Upper lobe of left lung (tissue), 6 donors: ENCODE results near the gene WDR90. TPM values are rescaled to one million over a fixed set of nuclear protein-coding genes. Genes with fewer than 3 reads are reported as not detected.

ENCODE experiments used
- ATAC-seq, 2 donors: fragments of 200-7000 bp; cut with Tn5 transposase; one replicate each; pipeline ENCODE4 v1.9.1; 2022; ENCODE audit warnings: mild to moderate bottlenecking in 2 of 2, moderate library complexity in 2 of 2; ENCODE audit not compliant: low FRiP score in 2 of 2
- DNase-seq, 2 donors: peaks; one replicate each; pipeline ENCODE4 v3.0.0-alpha.2; 2019 to 2020
- H3K27ac ChIP-seq, 4 donors: fragments of 200-600 bp; sonication (generic); one replicate each; pipeline ENCODE4 v1.5.1; 2016 to 2019
- H3K27me3 ChIP-seq, 4 donors: fragments of 200-600 bp; sonication (generic); one replicate each; pipeline ENCODE4 v1.5.1; 2017 to 2019
- H3K36me3 ChIP-seq, 4 donors: fragments of 200-600 bp; sonication (generic); one replicate each; pipeline ENCODE4 v1.5.1; 2016 to 2019
- H3K4me1 ChIP-seq, 4 donors: fragments of 200-600 bp; sonication (generic); one replicate each; pipeline ENCODE4 v1.5.1; 2018 to 2019
- H3K4me3 ChIP-seq, 4 donors: fragments of 200-600 bp; sonication (generic); one replicate each; pipeline ENCODE4 v1.5.1; 2017 to 2019; ENCODE audit warnings: mild to moderate bottlenecking in 2 of 4, moderate library complexity in 1 of 4
- H3K9me3 ChIP-seq, 4 donors: fragments of 200-600 bp; sonication (generic); one replicate each; pipeline ENCODE4 v1.5.1; 2018 to 2019
- CTCF ChIP-seq, 6 experiments: fragments of 450-650 bp in 4 of 6; fragments of 200-600 bp in 2 of 6; sonication (generic) in 2 of 6; IDR thresholded peaks; one replicate each; pipeline ENCODE4 v1.5.1; 2016 to 2019; ENCODE audit warnings: antibody characterized with exemption in 6 of 6
- EP300 ChIP-seq, 4 donors: sonication (generic); formaldehyde crosslinking; IDR thresholded peaks; one replicate each; pipeline ENCODE4 v1.5.1; 2017; ENCODE audit warnings: antibody characterized with exemption in 4 of 4, control low read depth in 2 of 4
- POLR2A ChIP-seq, 4 donors: fragments of 450-650 bp; IDR thresholded peaks; one replicate each; pipeline ENCODE4 v1.5.1; 2016 to 2017; ENCODE audit warnings: antibody characterized with exemption in 4 of 4, mild to moderate bottlenecking in 2 of 4
- POLR2AphosphoS5 ChIP-seq, 2 donors: sonication (generic); formaldehyde crosslinking; IDR thresholded peaks; one replicate each; pipeline ENCODE4 v1.5.1; 2017; ENCODE audit warnings: antibody characterized with exemption in 2 of 2
- WGBS, 2 donors: methylation state at CpG; one replicate each; pipeline ENCODE4 v1.1.5; 2017 to 2018; 5-methylcytosine and 5-hydroxymethylcytosine counted together
- total RNA-seq, 6 donors: library from RNA; depleted of rRNA in 4 of 6; stranded (reverse); fragments of >200 nt in 4 of 6; gene quantifications; one replicate each; pipeline versions ENCODE4 v1.1.0 to v1.2.1, GENCODE V29; 2016 to 2021
- donor health status: DM: no; HTN: no; CAD: no; lungs with moderate emphysema.
- donor health status: DM: no; HTN: yes; CAD: no; lungs with severe emphysema.

Gene WDR90
- total RNA-seq, 6 donors from 2014 or later, result 18.8 to 174 (median 34.1) TPM

DNA sequence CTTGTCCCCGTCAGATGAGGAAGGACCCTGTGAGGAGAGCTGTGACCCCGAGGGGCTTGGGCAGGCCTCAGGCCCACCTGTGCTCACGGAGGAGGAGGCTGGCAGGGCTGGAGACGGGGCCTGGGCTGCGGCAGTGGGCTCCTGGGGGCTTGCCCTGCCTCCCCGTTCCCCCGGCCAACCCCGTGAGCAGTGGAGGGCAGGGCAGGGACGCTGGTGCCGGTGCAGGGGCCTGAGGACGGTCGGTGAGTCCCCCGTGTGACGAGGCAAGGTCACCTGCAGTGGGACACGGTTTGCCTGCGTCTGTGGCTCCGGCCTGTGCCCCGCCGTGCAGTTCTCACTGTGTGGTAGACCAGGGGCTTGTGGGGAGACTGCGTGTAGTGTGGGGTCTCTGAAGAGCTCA, 10.5 kb downstream of the WDR90 start:
- DNase-seq, result no peak
- Histone ChIP-seq H3K27ac (peak overlapping the region in 1 of 4 donors; percentile 54), H3K27me3 (no peaks in the 10 kb centered on the region), H3K9me3 (no peaks in the 10 kb centered on the region), H3K36me3 (peaks cover 0 to 38% (median 11%) of the 10 kb centered on the region in 4 donors), H3K4me3 (no peak overlapping the region), H3K4me1 (peaks cover 13 to 20% (median 14%) of the 10 kb centered on the region in 4 donors)
- no peak for ATAC-seq
- 90 to 91% methylated on average over 5 to 20 of the region's 20 CpGs for WGBS, 2 donors
- TF ChIP-seq EP300 (IDR thresholded peaks at IDR 0.05), result no peak
- no peak for TF ChIP-seq POLR2AphosphoS5 (IDR thresholded peaks at IDR 0.05)

DNA sequence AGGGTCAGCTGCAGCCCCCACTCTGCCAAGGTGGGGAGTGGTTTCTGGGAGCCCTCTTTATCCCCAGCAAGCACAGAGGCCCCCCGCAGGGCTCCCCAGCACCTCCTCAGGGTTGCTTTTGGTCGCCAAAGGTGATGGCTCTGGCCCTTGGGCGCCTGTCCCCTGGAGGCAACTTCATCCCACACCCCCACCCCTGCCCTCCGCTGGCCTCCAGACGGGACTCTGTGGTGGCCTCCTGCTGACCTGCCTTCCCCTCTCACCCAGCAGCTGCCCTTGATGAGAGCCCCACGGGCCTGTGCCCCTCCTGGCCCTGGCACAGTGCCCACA, 10.9 kb downstream of the WDR90 start:
- 55 to 63% methylated on average over 5 to 6 of the region's 6 CpGs for WGBS, 2 donors
- DNase-seq, result no peak
- peaks cover 0 to 34% (median 11%) of the 10 kb centered on the region in 4 donors for H3K36me3 ChIP-seq
- no peak for ATAC-seq
- H3K4me3 ChIP-seq, result peak overlapping the region in 1 of 4 donors; percentile 39
- H3K9me3 ChIP-seq, result no peaks in the 10 kb centered on the region
- TF ChIP-seq POLR2AphosphoS5 (IDR thresholded peaks at IDR 0.05) (no peak), POLR2A (IDR thresholded peaks at IDR 0.05) (no peak), EP300 (IDR thresholded peaks at IDR 0.05) (no peak), CTCF (IDR thresholded peaks at IDR 0.05) (no peak)
- H3K4me1 ChIP-seq, result peaks cover 13 to 20% (median 14%) of the 10 kb centered on the region in 4 donors
- peak overlapping the region; percentile 54 to 79 (median 60) for H3K27ac ChIP-seq
- no peaks in the 10 kb centered on the region for H3K27me3 ChIP-seq

GRCh38 chr16:660459-661183, 11.5 kb downstream of the WDR90 start:
- ATAC-seq (peak; percentile 91 to 93), DNase-seq (peak; percentile 94 to 96)
- 0 to 17% methylated on average over 2 to 5 of the region's 43 CpGs for WGBS, 2 donors
- peaks cover 0 to 29% (median 9%) of the 10 kb centered on the region in 4 donors for H3K36me3 ChIP-seq
- peaks cover 13 to 20% (median 14%) of the 10 kb centered on the region in 4 donors for H3K4me1 ChIP-seq
- H3K27me3 ChIP-seq, result no peaks in the 10 kb centered on the region
- H3K27ac ChIP-seq, result peak overlapping the region; percentile 55 to 79 (median 71)
- H3K4me3 ChIP-seq, result peak overlapping the region in 3 of 4 donors; percentile 22 to 39 (median 30)
- TF ChIP-seq POLR2A (IDR thresholded peaks at IDR 0.05) (no peak), EP300 (IDR thresholded peaks at IDR 0.05) (no peak), CTCF (IDR thresholded peaks at IDR 0.05) (peak; percentile 67 to 83 (median 72)), POLR2AphosphoS5 (IDR thresholded peaks at IDR 0.05) (peak in 1 of 2 donors; percentile 1)
- no peaks in the 10 kb centered on the region for H3K9me3 ChIP-seq

DNA sequence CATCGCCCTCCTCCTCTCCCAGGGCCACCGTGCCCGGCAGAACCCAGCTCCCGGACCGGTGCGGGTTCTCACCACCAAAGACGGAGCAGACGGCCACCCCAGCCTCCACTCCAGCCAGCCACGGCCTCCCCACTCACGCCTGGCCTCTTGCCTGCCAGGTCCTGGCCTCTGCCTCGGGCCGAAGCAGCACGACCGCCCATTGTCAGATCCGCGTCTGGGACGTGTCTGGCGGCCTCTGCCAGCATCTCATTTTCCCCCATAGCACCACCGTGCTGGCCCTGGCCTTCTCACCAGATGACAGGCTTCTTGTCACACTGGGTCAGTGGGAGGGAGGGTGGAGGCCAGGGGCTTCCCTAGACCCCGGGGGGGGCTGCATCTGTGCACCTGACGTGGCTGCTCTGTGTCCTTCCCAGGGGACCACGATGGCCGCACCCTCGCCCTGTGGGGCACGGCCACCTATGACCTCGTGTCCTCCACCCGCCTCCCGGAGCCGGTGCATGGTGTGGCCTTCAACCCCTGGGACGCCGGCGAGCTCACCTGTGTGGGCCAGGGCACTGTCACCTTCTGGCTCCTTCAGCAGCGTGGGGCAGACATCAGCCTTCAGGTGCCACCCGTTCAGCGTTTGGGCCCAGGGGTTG, 12.1 kb downstream of the WDR90 start:
- Histone ChIP-seq H3K36me3 (peaks cover 0 to 23% (median 7%) of the 10 kb centered on the region in 4 donors), H3K27ac (peak overlapping the region in 3 of 4 donors; percentile 64 to 79 (median 78)), H3K9me3 (no peaks in the 10 kb centered on the region), H3K4me3 (peak overlapping the region in 3 of 4 donors; percentile 22 to 39 (median 30)), H3K27me3 (no peaks in the 10 kb centered on the region), H3K4me1 (peaks cover 13 to 20% (median 14%) of the 10 kb centered on the region in 4 donors)
- WGBS, 2 donors, result 51 to 67% methylated on average over 25 to 34 of the region's 35 CpGs
- no peak for DNase-seq
- TF ChIP-seq POLR2AphosphoS5 (IDR thresholded peaks at IDR 0.05) (no peak), CTCF (IDR thresholded peaks at IDR 0.05) (peak in 1 of 6 experiments; percentile 6)
- ATAC-seq, result no peak

DNA sequence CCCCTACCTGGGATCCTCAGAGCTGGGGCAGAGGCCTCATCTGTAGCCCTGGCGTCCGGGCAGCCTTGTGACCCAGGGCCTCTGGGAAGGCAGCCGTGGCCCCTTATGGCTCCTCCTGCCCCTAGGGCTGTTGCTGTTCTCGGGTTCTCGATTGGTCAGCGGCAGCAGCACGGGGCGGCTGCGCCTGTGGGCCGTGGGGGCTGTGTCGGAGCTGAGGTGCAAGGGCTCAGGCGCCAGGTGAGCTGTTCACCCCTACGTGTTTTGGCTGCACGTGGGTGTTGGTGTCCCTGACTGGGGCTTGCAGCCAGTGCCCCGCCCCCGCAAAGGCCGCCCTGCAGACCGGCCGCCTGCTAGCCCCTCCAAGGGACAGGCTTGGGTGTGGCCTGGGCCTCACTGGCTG, 12.9 kb downstream of the WDR90 start:
- 91 to 100% methylated on average over 4 to 11 of the region's 19 CpGs for WGBS, 2 donors
- Histone ChIP-seq H3K27ac (no peak overlapping the region), H3K4me3 (no peak overlapping the region), H3K36me3 (peaks cover 0 to 17% (median 7%) of the 10 kb centered on the region in 4 donors), H3K4me1 (peaks cover 13 to 22% (median 14%) of the 10 kb centered on the region in 4 donors), H3K27me3 (no peaks in the 10 kb centered on the region), H3K9me3 (no peaks in the 10 kb centered on the region)
- ATAC-seq, result no peak
- no peak for DNase-seq
- TF ChIP-seq POLR2A (IDR thresholded peaks at IDR 0.05), result no peak
- no peak for TF ChIP-seq EP300 (IDR thresholded peaks at IDR 0.05)
